PC-3 (cell line): Measurements from ENCODE around the gene TBXT.

ENCODE experiments used
- CTCF ChIP-seq: fragments of 300-600 bp; sonication (generic); conservative IDR thresholded peaks from 2 replicates; pipeline ENCODE4 v1.5.1; 2017; ENCODE audit warnings: antibody characterized with exemption, low read depth, mild to moderate bottlenecking, low read length
- EZH2 ChIP-seq: fragments of 300-600 bp; sonication (generic); IDR thresholded peaks from one replicate; pipeline ENCODE4 v1.6.1; 2017; ENCODE audit warnings: antibody characterized with exemption, mild to moderate bottlenecking, low read length; ENCODE audit not compliant: unreplicated experiment
- EZH2phosphoT487 ChIP-seq: fragments of 300-600 bp; sonication (generic); IDR thresholded peaks from 2 replicates; pipeline ENCODE4 v1.6.1; 2018; ENCODE audit warnings: mild to moderate bottlenecking, antibody characterized with exemption, low read length, borderline replicate concordance

- TF ChIP-seq CTCF (no peak), EZH2 (no peak), EZH2phosphoT487 (no peak)
These were observed 36.1 kb upstream of the TBXT start for GRCh38 chr6:166203641-166204222.
